GM23248 (cell line): ENCODE results near the gene CABP4.

ENCODE experiments used
- EZH2 ChIP-seq: fragments of 200-600 bp; sonication (generic); IDR thresholded peaks from 2 replicates; pipeline ENCODE4 v1.6.1; 2018; ENCODE audit warnings: antibody characterized with exemption, mild to moderate bottlenecking; ENCODE audit not compliant: insufficient read depth, poor library complexity, severe bottlenecking
- EZH2phosphoT487 ChIP-seq: fragments of 200-600 bp; sonication (generic); IDR thresholded peaks from 2 replicates; pipeline ENCODE4 v1.6.1; 2018; ENCODE audit warnings: antibody characterized with exemption, moderate library complexity, mild to moderate bottlenecking, low read depth; ENCODE audit not compliant: insufficient read depth

- TF ChIP-seq EZH2 (no peak), EZH2phosphoT487 (no peak)
Observed at GRCh38 chr11:67468759-67469507, 13.8 kb downstream of the CABP4 start, which contains the start of gene TMEM134.
